ENCODE measurements around the gene SALL1. TPM values are rescaled to one million over a fixed set of nuclear protein-coding genes. Genes with fewer than 3 reads are reported as not detected.

The SALL1 gene
- total and polyA plus RNA-seq, 2 of the 8 experiments (the other 6 are each of a cell fraction or from before 2014, with no cell fraction given), result 33.7 to 56.8 TPM

- no peak overlapping the region for H3K23ac ChIP-seq (ENCODE audit: insufficient read length)
- H3K4me2 ChIP-seq (ENCODE audit: insufficient read depth in 1 of 2, low read depth in 2 of 2, low read length in 2 of 2), result peak overlapping the region; percentile 94 to 99
- H3K79me2 ChIP-seq (ENCODE audit: control insufficient read depth in 1 of 2, insufficient read depth in 2 of 2, low read length in 2 of 2), result peaks cover 21 to 31% of the 10 kb centered on the region in 2 experiments
- ChIA-PET CTCF (ENCODE audit: partially characterized antibody) (interaction anchor here (0.6 to 1.9 kb wide), 4 partner anchors 171 to 1292 kb away, joined by 3 to 5 read pairs (median 4); no protein-coding TSS in a partner anchor), POLR2A (ENCODE audit: partially characterized antibody) (interaction anchor here (0.5 to 3.3 kb wide), 24 partner anchors 9 to 962 kb away, joined by 3 to 33 read pairs (median 4); no protein-coding TSS in a partner anchor)
- H2AK5ac ChIP-seq (ENCODE audit: low read depth, low read length), result peak overlapping the region; percentile 98
- H4K5ac ChIP-seq (ENCODE audit: insufficient read length, low read depth, low read length), result peak overlapping the region; percentile 49
- H2BK5ac ChIP-seq (ENCODE audit: low read depth, low read length), result peak overlapping the region; percentile 80
- peak overlapping the region; percentile 83 for H3K56ac ChIP-seq (replicated peaks; ENCODE audit: insufficient read length, low read depth, low read length)
- H3K27ac ChIP-seq (ENCODE audit: low read depth, low read length), result peak overlapping the region; percentile 75
- peak overlapping the region; percentile 89 for H3K4ac ChIP-seq (replicated peaks; ENCODE audit: insufficient read length, low read depth, low read length)
- WGBS, 2 experiments (ENCODE audit: extremely low coverage in 1 of 2, insufficient coverage in 1 of 2, insufficient read length in 1 of 2, insufficient replicate concordance in 2 of 2, low coverage in 1 of 2, low lambda C conversion rate in 2 of 2, missing lambda C conversion rate in 1 of 2), result 0% methylated on average over 44 of the region's 60 CpGs; no CpG with 5 or more reads in 1 of the 2 experiments
- DNase-seq (ENCODE audit: low read depth in 1 of 2, low spot score in 2 of 2) (peak in 1 of 2 experiments; percentile 78), FAIRE-seq (peak; percentile 71)
- H2BK12ac ChIP-seq (ENCODE audit: low read depth, low read length), result peak overlapping the region; percentile 97
- H4K91ac ChIP-seq (replicated peaks; ENCODE audit: insufficient read length, low read length), result peak overlapping the region; percentile 97
- H2BK20ac ChIP-seq (ENCODE audit: low read length), result peak overlapping the region; percentile 80; the same call in 1 of the 2 replicates
- H2AFZ ChIP-seq (ENCODE audit: low read length), result no peak overlapping the region
- peak overlapping the region; percentile 72; the same call in 1 of the 2 replicates for H2BK15ac ChIP-seq (ENCODE audit: low read length)
- peaks cover 3 to 33% (median 16%) of the 10 kb centered on the region in 4 experiments; a peak in 6 of 7 replicates for H3K27me3 ChIP-seq (replicated peaks in 1 of 4; ENCODE audit: control insufficient read depth in 3 of 4, extremely low read depth in 1 of 4, insufficient read depth in 3 of 4, low read length in 3 of 4)
- no peaks in the 10 kb centered on the region for H3K9me3 ChIP-seq (ENCODE audit: insufficient read depth in 2 of 2, low read depth in 1 of 2, low read length in 1 of 2)
- peak overlapping the region; percentile 2 for H2BK120ac ChIP-seq (replicated peaks; ENCODE audit: low read depth, low read length)
- peak overlapping the region; percentile 88 for H4K8ac ChIP-seq (ENCODE audit: extremely low read depth, insufficient read depth, low read length)
- H3K4me3 ChIP-seq (ENCODE audit: extremely low read depth in 1 of 4, insufficient read depth in 2 of 4, low read depth in 3 of 4, low read length in 4 of 4), result peak overlapping the region; percentile 76 to 100 (median 84)
- H4K20me1 ChIP-seq (replicated peaks in 1 of 2; ENCODE audit: control insufficient read depth in 1 of 2, insufficient read depth in 2 of 2, low read length in 2 of 2), result no peaks in the 10 kb centered on the region
- peaks cover 8 to 25% (median 14%) of the 10 kb centered on the region in 4 experiments; a peak in 6 of 7 replicates for H3K4me1 ChIP-seq (replicated peaks in 1 of 4; ENCODE audit: control insufficient read depth in 3 of 4, insufficient read depth in 4 of 4, low read length in 3 of 4)
- no peaks in the 10 kb centered on the region; the same call in 1 of the 2 replicates for H3K79me1 ChIP-seq (ENCODE audit: low read depth, low read length)
- H3K23me2 ChIP-seq (ENCODE audit: low read depth, low read length), result peaks cover 39% of the 10 kb centered on the region
- TF ChIP-seq BACH1 (IDR thresholded peaks at IDR 0.05; ENCODE audit: low read length) (no peak), EZH2 (IDR thresholded peaks at IDR 0.05; ENCODE audit: low read depth, low read length, severe bottlenecking) (peak; percentile 24), KDM4A (IDR thresholded peaks at IDR 0.05; ENCODE audit: low read depth, low read length, severe bottlenecking) (peak; percentile 38), SUZ12 (IDR thresholded peaks at IDR 0.05; ENCODE audit: low read length) (peak; percentile 49), ATF2 (IDR thresholded peaks at IDR 0.05; ENCODE audit: low read length) (no peak)
- H3K18ac ChIP-seq (ENCODE audit: extremely low read depth, low read length), result peak overlapping the region; percentile 96
- peak overlapping the region; percentile 63 to 90 (median 82) for H3K9ac ChIP-seq (replicated peaks in 1 of 4; ENCODE audit: extremely low read depth in 1 of 4, low read depth in 3 of 4, low read length in 3 of 4)
- H3K36me3 ChIP-seq (ENCODE audit: control insufficient read depth in 2 of 4, insufficient read depth in 4 of 4, low read length in 3 of 4), result peaks cover 0 to 12% (median 0%) of the 10 kb centered on the region in 4 experiments; a peak in 1 of 8 replicates
- peak overlapping the region; percentile 54 for H3K14ac ChIP-seq (ENCODE audit: insufficient read length)
Measured at GRCh38 chr16:51152691-51153576, 1.9 kb upstream of the SALL1 start.

Data from H1 (cell line).